HG03280 (cell line): Measurements from ENCODE around the gene KLHL7.
A peak's percentile ranks its signal among the peaks of the same experiment; 100 is the strongest.
"Not testable (repeated sequence)": the region's sequence is repeated elsewhere in the genome, so short reads cannot be mapped to it uniquely, and the experiment has no call there.

Experiments
- ATAC-seq: cut with Tn5 transposase; IDR thresholded peaks from one replicate; pipeline ENCODE4 v1.9.1; 2021; ENCODE audit warnings: mild to moderate bottlenecking, moderate library complexity; ENCODE audit not compliant: unreplicated experiment

Gene KLHL7

GRCh38 chr7:23168111-23168885 is 62.7 kb downstream of the KLHL7 start:
- no peak for ATAC-seq

- no peak for ATAC-seq
Observed at GRCh38 chr7:23175938-23176337, 70.4 kb downstream of the KLHL7 start.

- ATAC-seq, result peak; percentile 96
Observed at GRCh38 chr7:23181684-23182553, 76.3 kb downstream of the KLHL7 start, which contains the start of gene NUP42. Gene NUP42, plus strand, starts transcription at chr7:23182048. Its CDS starts 38 bp downstream, at chr7:23182086.

- ATAC-seq, result no peak
Observed at GRCh38 chr7:23183279-23184012, 77.9 kb downstream of the KLHL7 start.

GRCh38 chr7:23184291-23184690 is 78.7 kb downstream of the KLHL7 start:
- no peak for ATAC-seq

GRCh38 chr7:23184709-23185359 is 79.2 kb downstream of the KLHL7 start:
- no peak for ATAC-seq

GRCh38 chr7:23185980-23186379 is 80.4 kb downstream of the KLHL7 start:
- no peak for ATAC-seq

- no peak for ATAC-seq
Observed at GRCh38 chr7:23191022-23191421, 85.4 kb downstream of the KLHL7 start.

- ATAC-seq, result not testable (repeated sequence)
Observed at GRCh38 chr7:23193650-23194227, 88.2 kb downstream of the KLHL7 start.

- ATAC-seq, result no peak
Observed at GRCh38 chr7:23196306-23196705, 90.7 kb downstream of the KLHL7 start.

GRCh38 chr7:23197745-23198144 is 92.2 kb downstream of the KLHL7 start:
- not testable (repeated sequence) for ATAC-seq

GRCh38 chr7:23200331-23200730 is 94.7 kb downstream of the KLHL7 start:
- ATAC-seq, result no peak

- no peak for ATAC-seq
Observed at GRCh38 chr7:23204241-23204640, 98.7 kb downstream of the KLHL7 start.

GRCh38 chr7:23205577-23205908 is 100.0 kb downstream of the KLHL7 start:
- no peak for ATAC-seq

GRCh38 chr7:23205909-23206767 is 100.6 kb downstream of the KLHL7 start:
- ATAC-seq, result no peak

- ATAC-seq, result no peak
Observed at GRCh38 chr7:23207021-23207420, 101.4 kb downstream of the KLHL7 start.

GRCh38 chr7:23207884-23208283 is 102.3 kb downstream of the KLHL7 start:
- no peak for ATAC-seq

- no peak for ATAC-seq
Observed at GRCh38 chr7:23208316-23208715, 102.7 kb downstream of the KLHL7 start.

GRCh38 chr7:23210506-23210905 is 104.9 kb downstream of the KLHL7 start:
- no peak for ATAC-seq

- ATAC-seq, result no peak
Observed at GRCh38 chr7:23211589-23211988, 106.0 kb downstream of the KLHL7 start.
